Cardiac muscle cell (in vitro differentiated cells and primary cell): ENCODE data around the gene TRAPPC1. TPM values are rescaled to one million over a fixed set of nuclear protein-coding genes. Genes with fewer than 3 reads are reported as not detected.

Experiments used
- DNase-seq, 2 donors: peaks; one replicate each; pipeline versions ENCODE4 v3.0.0 to v3.0.0-alpha.2; 2010 to 2017; ENCODE audit warnings: low read depth in 1 of 2, low spot score in 1 of 2
- H3K27ac ChIP-seq: fragments of 200-600 bp; sonication (generic); 2 replicates; pipeline ENCODE4 v1.5.1; 2016
- H3K27me3 ChIP-seq: fragments of 200-600 bp; sonication (generic); 2 replicates; pipeline ENCODE4 v1.6.0; 2016; ENCODE audit warnings: control low read depth
- H3K36me3 ChIP-seq: fragments of 200-600 bp; sonication (generic); 2 replicates; pipeline ENCODE4 v1.5.1; 2016; ENCODE audit warnings: control low read depth
- H3K4me1 ChIP-seq: fragments of 200-600 bp; sonication (generic); 2 replicates; pipeline ENCODE4 v1.8.1; 2017; ENCODE audit warnings: low read depth, mild to moderate bottlenecking, mixed run types
- H3K4me3 ChIP-seq: fragments of 200-600 bp; sonication (generic); 2 replicates; pipeline ENCODE4 v1.5.1; 2016; ENCODE audit warnings: mild to moderate bottlenecking
- H3K9me3 ChIP-seq: fragments of 200-600 bp; sonication (generic); 2 replicates; pipeline ENCODE4 v1.5.1; 2017; ENCODE audit warnings: low read depth, mild to moderate bottlenecking, control low read depth
- CTCF ChIP-seq: IDR thresholded peaks from 2 replicates; pipeline ENCODE4 v1.5.1; 2012; ENCODE audit warnings: low read depth, mild to moderate bottlenecking, low read length
- polyA plus RNA-seq: library from polyadenylated mRNA; unstranded; fragments of >200 nt; fragmentation: Nextera tagmentation; extraction: Ambion mirVana; gene quantifications from 2 replicates; pipeline ENCODE4 v1.2.1, GENCODE V29; 2016
- total RNA-seq: library from RNA; depleted of rRNA; stranded (reverse); fragments of >200 nt; gene quantifications from 2 replicates; pipeline ENCODE4 v1.2.3, GENCODE V29; 2016

Gene TRAPPC1
- total and polyA plus RNA-seq, 2 experiments from 2014 or later: 92.0 to 386 TPM

DNA sequence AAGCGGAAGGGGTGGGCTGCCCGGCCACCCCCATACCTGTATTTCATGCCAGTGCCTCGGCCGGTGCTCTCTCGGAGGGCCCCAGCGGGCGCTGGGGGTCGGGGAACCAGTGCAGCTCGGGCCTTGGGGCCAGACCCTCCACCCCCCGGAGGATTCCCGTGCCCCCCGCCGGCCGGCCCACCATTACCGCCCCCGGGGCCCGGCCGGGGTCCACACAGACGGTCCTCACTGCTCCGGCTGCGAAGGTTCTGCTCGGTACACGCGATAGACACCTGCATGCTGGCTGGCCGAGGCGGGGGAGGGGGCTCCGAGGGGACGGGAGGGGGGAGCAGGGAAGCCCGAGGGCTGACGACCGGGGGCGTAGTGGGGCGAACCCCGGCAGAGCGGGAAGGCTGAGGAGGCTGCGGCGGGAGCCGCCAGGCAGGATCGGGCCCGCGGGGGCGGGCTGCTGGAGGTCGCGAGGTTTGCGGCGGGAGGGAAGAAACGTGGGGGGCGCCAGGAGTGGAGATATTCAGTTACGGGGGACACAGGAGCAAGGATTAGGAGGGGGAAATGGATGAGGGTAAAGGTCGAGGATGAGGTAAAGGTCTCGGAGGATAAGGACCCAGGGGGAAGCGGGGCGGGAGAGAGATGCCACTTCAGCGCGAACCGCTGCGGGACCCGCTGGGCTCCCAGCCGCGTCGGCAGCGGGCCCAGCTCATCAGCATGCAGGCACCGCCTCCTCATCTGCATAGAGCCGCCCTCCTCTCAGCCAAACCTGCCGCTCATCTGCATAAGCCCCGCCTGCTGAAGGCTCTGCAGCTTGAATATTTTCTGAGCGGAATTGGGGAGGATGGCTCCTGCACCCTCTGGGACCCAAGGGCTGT is 2.4 kb downstream of the TRAPPC1 start, which contains the start of gene KCNAB3:
Gene KCNAB3, minus strand, starts transcription at position 699 of the 866 bp plus-strand sequence. Its CDS starts 421 bp downstream, at position 278.
- H3K4me1 ChIP-seq: peaks cover 16% of the 10 kb centered on the region
- peak; percentile 86 to 87 for DNase-seq
- TF ChIP-seq CTCF: no peak
- no peaks in the 10 kb centered on the region for H3K36me3 ChIP-seq
- peaks cover 19% of the 10 kb centered on the region for H3K27me3 ChIP-seq
- H3K9me3 ChIP-seq: no peaks in the 10 kb centered on the region
- peak within 1 kb of the TSS; percentile 48 for H3K4me3 ChIP-seq
- no peak within 1 kb of the TSS for H3K27ac ChIP-seq

DNA sequence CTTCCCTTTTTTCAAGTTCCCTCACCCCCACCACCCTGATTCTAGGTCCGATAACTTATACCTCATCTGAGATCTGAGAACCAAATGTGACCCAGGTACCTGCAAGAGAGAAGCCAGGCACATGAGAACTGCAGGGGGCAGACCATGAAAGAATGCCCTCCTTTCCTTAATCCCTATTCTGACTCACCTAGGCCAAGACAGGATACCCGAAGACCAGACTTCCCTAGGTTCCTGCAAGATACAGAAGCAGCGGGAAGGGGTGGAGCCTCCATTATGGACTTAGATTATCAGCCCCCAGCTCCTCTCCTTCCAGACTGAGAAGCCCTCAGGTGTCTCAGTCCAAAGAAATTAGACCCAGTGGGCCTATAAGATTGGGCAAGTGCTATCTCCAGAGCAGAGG is 4.2 kb downstream of the TRAPPC1 start:
- peaks cover 4% of the 10 kb centered on the region for H3K4me1 ChIP-seq
- DNase-seq: no peak
- H3K4me3 ChIP-seq: no peak overlapping the region
- H3K36me3 ChIP-seq: no peaks in the 10 kb centered on the region
- H3K27me3 ChIP-seq: peaks cover 19% of the 10 kb centered on the region
- H3K9me3 ChIP-seq: no peaks in the 10 kb centered on the region
- H3K27ac ChIP-seq: no peak overlapping the region
- TF ChIP-seq CTCF: no peak

DNA sequence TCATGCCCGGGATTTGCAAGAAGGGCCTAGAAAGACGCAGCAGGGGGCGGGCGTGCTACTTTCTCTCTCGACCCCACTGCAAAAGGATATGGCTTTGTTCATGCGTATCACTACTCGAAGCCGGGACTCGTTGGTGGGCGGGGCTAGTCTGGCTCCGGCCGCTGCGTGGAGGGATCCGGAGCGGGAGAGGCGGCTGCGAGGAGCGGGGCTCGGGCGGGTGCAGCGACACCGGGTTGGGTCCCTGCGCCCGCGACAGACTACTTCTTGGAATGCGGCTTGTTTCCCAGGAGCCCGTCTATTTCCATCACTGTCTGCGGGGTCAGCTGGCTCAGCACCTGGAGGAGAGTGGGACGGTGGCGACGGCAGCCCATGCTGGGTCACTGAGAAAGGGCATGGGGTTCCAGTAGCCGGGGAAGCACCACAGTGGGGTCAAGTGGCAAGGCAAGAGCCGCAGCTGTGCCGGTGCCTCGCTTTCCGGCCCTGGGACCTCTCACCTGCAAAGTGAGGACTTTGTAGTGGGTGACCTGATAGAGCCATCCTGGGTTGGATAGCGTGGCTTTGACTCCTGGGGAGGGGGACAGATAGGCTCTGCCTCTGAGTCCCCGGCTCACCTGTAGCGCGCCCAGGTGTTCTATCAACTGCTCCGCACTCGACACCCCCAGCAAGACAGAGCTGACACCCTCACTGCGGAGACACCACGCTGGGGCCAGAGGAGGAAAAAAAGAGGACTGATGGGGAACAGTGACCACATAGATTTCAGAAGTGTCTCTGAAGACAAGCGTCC is 8.7 kb downstream of the TRAPPC1 start:
- H3K27me3 ChIP-seq: peaks cover 4% of the 10 kb centered on the region
- TF ChIP-seq CTCF: peak; percentile 18
- H3K4me3 ChIP-seq: peak overlapping the region; percentile 8
- H3K36me3 ChIP-seq: no peaks in the 10 kb centered on the region
- DNase-seq: peak; percentile 84 to 93
- H3K9me3 ChIP-seq: no peaks in the 10 kb centered on the region
- H3K27ac ChIP-seq: no peak overlapping the region
- H3K4me1 ChIP-seq: peaks cover 5% of the 10 kb centered on the region

DNA sequence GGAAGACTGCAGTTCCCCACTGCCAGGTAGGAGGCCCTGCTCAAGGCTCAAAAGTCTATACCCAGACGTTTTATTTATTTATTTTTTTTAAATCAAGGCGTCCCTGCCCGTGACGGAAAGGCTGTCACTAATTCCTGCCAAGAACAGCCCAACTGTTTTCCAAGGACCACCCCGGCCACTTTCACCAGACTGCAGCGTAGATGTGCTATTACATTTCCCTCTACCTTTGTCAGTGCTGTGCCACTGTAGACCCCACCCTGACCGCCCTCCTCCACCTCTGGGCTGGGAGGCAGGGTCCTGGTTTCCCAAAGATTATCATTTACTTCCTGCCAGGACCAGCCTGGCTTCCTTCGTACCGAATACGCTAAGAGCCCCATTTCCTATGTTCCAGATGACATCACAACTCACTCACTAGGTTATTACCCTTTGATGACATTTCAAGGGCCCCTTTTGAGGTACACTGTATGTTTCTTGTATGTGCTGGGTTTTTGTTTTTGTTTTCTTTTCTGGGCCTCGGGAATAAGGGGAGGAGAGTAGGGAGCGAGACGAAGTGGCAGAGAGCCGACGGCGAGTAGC is 9.4 kb downstream of the TRAPPC1 start:
- Histone ChIP-seq H3K4me3 (no peak overlapping the region), H3K27ac (no peak overlapping the region), H3K9me3 (no peaks in the 10 kb centered on the region), H3K36me3 (no peaks in the 10 kb centered on the region), H3K27me3 (no peaks in the 10 kb centered on the region), H3K4me1 (peaks cover 5% of the 10 kb centered on the region)
- DNase-seq: no peak
- TF ChIP-seq CTCF: no peak

DNA sequence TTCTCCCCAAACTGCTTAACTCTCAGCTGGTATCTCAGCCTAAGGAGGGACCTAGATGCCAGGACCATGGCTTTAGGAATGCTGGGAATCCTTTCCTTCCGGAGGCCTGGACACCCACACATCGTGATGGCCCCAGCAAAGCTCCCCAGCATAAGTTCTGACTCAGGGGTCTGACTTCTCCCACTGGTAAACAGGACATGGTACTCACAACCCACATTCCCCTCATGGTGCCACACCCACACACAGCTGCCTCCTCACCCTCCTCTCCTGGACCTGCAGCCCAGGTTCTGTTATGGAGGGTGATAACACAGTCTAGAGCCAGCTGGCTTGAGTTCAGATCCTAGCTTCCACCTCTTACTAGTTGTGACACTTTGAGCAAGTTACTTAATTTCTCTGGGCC is 14.9 kb downstream of the TRAPPC1 start:
- no peak overlapping the region for H3K27ac ChIP-seq
- peak in 1 of 2 donors; percentile 64 for DNase-seq

More for the DNA sequence above, 14.9 kb downstream of the TRAPPC1 start:
- peaks cover 11% of the 10 kb centered on the region for H3K4me1 ChIP-seq
- no peaks in the 10 kb centered on the region for H3K9me3 ChIP-seq
- no peaks in the 10 kb centered on the region for H3K36me3 ChIP-seq
- H3K27me3 ChIP-seq: no peaks in the 10 kb centered on the region
- TF ChIP-seq CTCF: no peak
- H3K4me3 ChIP-seq: no peak overlapping the region
